ENCODE measurements around the gene C1QTNF9B.

Gene C1QTNF9B

DNA sequence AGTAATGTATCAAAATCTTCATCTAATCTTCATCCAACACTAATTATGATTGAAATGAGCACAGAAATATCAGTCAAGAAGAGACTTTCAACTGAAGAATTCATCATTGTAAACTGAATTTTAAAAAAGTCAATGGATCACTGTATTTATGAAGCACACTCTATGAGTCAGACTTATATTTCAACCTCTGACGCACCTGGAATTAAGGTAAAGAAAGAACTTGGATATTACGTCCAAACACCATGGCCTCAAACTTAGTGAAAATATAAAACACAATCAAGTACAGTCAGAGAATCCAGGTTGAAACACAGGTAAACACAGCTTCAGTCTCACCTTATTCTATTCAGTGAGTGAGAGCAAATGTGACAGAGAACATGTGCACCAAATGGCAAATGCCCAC lies 47.6 kb downstream of the C1QTNF9B start:
- Histone ChIP-seq H3K27me3 (ENCODE audit: control insufficient read depth in 1 of 2, insufficient read depth in 2 of 2, low read length in 2 of 2) (no peaks in the 10 kb centered on the region), H3K9ac (ENCODE audit: low read depth in 1 of 2, low read length in 2 of 2) (no peak overlapping the region), H3K4me3 (ENCODE audit: low read depth in 1 of 2, low read length in 2 of 2) (no peak overlapping the region), H3K36me3 (ENCODE audit: control insufficient read depth in 1 of 2, insufficient read depth in 2 of 2, low read length in 2 of 2) (peaks cover 0 to 3% of the 10 kb centered on the region in 2 donors), H3K9me3 (ENCODE audit: control insufficient read depth in 1 of 2, low read length in 2 of 2) (no peaks in the 10 kb centered on the region), H3K4me1 (ENCODE audit: control insufficient read depth in 1 of 2, insufficient read depth in 2 of 2, low read length in 2 of 2) (no peaks in the 10 kb centered on the region), H3K27ac (ENCODE audit: low read depth, low read length) (no peak overlapping the region)

DNA sequence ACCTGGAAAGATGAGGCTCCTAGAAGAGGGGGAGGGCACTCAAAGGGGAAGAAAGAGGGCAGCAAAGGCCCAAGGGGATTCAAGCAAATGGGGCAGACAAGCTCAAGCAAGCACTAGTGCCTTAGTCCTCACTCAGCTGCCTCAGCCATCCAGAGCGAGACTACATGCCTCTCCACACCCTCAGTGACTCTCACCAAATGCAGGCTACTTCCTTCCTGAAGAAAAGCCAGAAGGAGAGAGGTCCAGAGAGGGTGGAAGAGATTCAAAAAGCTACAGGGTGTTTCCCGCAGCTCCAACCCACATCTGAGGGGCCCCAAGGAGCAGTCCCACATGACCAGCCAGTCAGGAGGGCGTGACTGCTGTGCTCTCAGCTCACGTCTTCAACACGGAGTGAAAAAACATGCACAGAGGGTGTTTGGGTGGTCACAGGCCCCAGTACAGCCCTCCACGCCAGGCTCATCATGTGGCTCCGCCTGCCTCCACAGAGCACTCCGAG lies 48.6 kb downstream of the C1QTNF9B start:
- Histone ChIP-seq H3K27ac (ENCODE audit: low read depth, low read length) (no peak overlapping the region), H3K9me3 (ENCODE audit: control insufficient read depth in 1 of 2, low read length in 2 of 2) (no peaks in the 10 kb centered on the region), H3K9ac (ENCODE audit: low read depth in 1 of 2, low read length in 2 of 2) (no peak overlapping the region), H3K4me3 (ENCODE audit: low read depth in 1 of 2, low read length in 2 of 2) (no peak overlapping the region), H3K4me1 (ENCODE audit: control insufficient read depth in 1 of 2, insufficient read depth in 2 of 2, low read length in 2 of 2) (no peaks in the 10 kb centered on the region), H3K36me3 (ENCODE audit: control insufficient read depth in 1 of 2, insufficient read depth in 2 of 2, low read length in 2 of 2) (peaks cover 0 to 3% of the 10 kb centered on the region in 2 donors), H3K27me3 (ENCODE audit: control insufficient read depth in 1 of 2, insufficient read depth in 2 of 2, low read length in 2 of 2) (no peaks in the 10 kb centered on the region)

DNA sequence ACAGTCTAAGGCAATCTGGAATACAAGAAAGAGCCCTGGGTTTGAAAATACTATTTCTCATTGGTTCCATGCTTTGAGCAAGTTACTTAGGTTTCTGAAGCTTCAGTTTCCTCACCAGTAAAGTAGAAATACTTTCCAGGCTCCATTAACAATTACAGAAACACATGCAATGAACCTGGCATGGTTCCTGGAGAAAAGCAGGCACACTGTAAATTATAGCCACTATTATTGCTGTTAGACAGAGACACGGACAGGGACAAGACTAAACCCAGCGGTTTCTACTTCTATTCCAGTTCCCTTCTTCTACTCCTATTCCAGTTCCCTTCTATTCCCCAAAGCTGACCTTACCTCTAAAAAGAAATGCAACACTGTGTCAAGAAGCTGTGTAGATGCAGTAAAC lies 49.3 kb downstream of the C1QTNF9B start:
- Histone ChIP-seq H3K36me3 (ENCODE audit: control insufficient read depth in 1 of 2, insufficient read depth in 2 of 2, low read length in 2 of 2) (peaks cover 0 to 3% of the 10 kb centered on the region in 2 donors), H3K9me3 (ENCODE audit: control insufficient read depth in 1 of 2, low read length in 2 of 2) (no peaks in the 10 kb centered on the region), H3K4me3 (ENCODE audit: low read depth in 1 of 2, low read length in 2 of 2) (no peak overlapping the region), H3K9ac (ENCODE audit: low read depth in 1 of 2, low read length in 2 of 2) (no peak overlapping the region), H3K27ac (ENCODE audit: low read depth, low read length) (no peak overlapping the region), H3K4me1 (ENCODE audit: control insufficient read depth in 1 of 2, insufficient read depth in 2 of 2, low read length in 2 of 2) (no peaks in the 10 kb centered on the region), H3K27me3 (ENCODE audit: control insufficient read depth in 1 of 2, insufficient read depth in 2 of 2, low read length in 2 of 2) (no peaks in the 10 kb centered on the region)

DNA sequence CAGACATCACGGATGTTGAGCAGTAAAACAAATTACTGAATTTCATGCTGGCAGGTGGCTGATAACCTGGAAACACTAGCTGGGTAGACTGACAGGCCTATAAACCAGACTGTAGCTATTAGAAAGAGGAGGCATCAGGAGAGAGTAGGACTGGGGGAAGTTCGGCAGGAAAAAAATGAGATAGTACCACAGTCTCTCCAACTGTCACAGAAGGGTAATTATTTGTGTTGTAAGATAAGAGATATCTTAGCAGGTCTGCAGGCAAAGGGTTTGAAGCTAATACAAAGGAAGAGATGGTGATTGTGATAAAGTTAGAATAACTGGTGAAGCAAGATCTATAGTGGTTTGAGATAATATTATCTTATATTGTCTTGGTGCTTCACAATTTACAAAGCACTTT lies 49.8 kb downstream of the C1QTNF9B start:
- H3K9ac ChIP-seq (ENCODE audit: low read depth in 1 of 2, low read length in 2 of 2): no peak overlapping the region
- no peak overlapping the region for H3K4me3 ChIP-seq (ENCODE audit: low read depth in 1 of 2, low read length in 2 of 2)
- no peaks in the 10 kb centered on the region for H3K27me3 ChIP-seq (ENCODE audit: control insufficient read depth in 1 of 2, insufficient read depth in 2 of 2, low read length in 2 of 2)
- no peaks in the 10 kb centered on the region for H3K9me3 ChIP-seq (ENCODE audit: control insufficient read depth in 1 of 2, low read length in 2 of 2)
- peaks cover 0 to 3% of the 10 kb centered on the region in 2 donors for H3K36me3 ChIP-seq (ENCODE audit: control insufficient read depth in 1 of 2, insufficient read depth in 2 of 2, low read length in 2 of 2)
- H3K4me1 ChIP-seq (ENCODE audit: control insufficient read depth in 1 of 2, insufficient read depth in 2 of 2, low read length in 2 of 2): no peaks in the 10 kb centered on the region
- no peak overlapping the region for H3K27ac ChIP-seq (ENCODE audit: low read depth, low read length)

DNA sequence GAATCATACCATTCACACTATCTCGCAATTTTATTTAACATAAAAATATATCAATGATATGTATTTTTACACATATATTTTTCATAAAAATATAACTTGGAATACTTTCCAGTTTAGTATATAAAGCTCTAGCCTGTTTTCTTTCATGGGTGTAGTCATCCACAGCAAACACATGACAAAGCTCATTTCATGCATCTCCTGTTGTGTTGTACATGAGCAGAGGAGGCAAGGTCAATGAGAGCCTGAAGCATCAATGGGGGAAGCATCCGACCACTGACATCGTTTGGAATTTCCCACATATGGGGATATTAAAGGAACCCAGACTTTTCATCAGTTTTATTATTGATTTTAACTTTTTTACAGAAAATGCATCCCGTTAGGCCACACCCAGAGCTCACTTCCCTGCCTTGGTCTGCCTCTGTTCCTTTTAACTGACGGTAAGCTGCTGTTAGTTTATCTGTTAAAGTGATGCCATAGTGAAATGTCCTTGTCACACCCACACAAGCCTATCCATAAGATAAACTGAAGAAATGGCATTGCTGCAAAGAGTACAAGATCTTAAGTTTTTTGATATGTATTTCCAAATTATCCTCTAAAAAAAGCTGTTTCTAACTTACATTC lies 52.1 kb downstream of the C1QTNF9B start:
- Histone ChIP-seq H3K9ac (ENCODE audit: low read depth in 1 of 2, low read length in 2 of 2) (no peak overlapping the region), H3K36me3 (ENCODE audit: control insufficient read depth in 1 of 2, insufficient read depth in 2 of 2, low read length in 2 of 2) (peaks cover 0 to 3% of the 10 kb centered on the region in 2 donors), H3K4me3 (ENCODE audit: low read depth in 1 of 2, low read length in 2 of 2) (no peak overlapping the region), H3K4me1 (ENCODE audit: control insufficient read depth in 1 of 2, insufficient read depth in 2 of 2, low read length in 2 of 2) (no peaks in the 10 kb centered on the region), H3K27ac (ENCODE audit: low read depth, low read length) (no peak overlapping the region), H3K9me3 (ENCODE audit: control insufficient read depth in 1 of 2, low read length in 2 of 2) (no peaks in the 10 kb centered on the region), H3K27me3 (ENCODE audit: control insufficient read depth in 1 of 2, insufficient read depth in 2 of 2, low read length in 2 of 2) (no peaks in the 10 kb centered on the region)

DNA sequence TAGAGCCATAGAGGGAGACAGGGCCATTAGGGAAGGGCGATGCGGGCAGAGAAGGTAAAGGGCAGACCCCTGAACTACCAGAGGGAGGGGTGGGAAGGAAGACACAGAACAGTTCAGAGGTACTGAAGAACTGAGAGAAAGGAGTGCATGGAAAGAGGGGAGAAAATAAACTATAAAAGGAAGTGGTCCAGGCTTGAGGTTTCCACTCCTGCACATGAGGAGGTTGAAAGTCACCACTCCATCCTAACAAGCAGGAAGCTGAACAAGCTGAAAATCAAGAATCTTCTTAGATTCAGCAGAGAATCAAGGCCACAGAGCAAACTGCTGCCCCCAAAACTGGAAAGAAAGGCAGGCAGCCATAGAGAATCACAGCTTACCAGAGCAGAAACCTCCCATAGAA lies 53.2 kb downstream of the C1QTNF9B start:
- no peaks in the 10 kb centered on the region for H3K4me1 ChIP-seq (ENCODE audit: control insufficient read depth in 1 of 2, insufficient read depth in 2 of 2, low read length in 2 of 2)
- peaks cover 0 to 3% of the 10 kb centered on the region in 2 donors for H3K36me3 ChIP-seq (ENCODE audit: control insufficient read depth in 1 of 2, insufficient read depth in 2 of 2, low read length in 2 of 2)

DNA sequence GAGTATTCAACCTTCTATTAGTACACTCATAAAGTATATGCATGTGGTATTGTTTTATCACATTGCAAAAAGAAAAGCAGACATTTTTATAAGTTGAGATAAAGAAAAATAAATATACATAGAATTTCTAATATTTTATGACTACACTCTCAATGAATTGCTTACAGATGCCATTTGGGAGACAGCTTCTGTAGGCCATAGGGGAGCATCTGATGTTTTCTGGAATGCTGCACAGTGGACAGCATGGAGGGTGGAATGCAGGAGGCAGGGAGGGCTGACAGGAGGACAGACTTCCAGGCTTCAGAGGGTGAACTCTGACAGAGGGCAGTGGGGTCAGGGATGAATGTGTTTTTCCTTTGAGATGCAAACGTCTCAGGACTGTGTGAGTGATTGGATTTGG lies 53.9 kb downstream of the C1QTNF9B start:
- H3K36me3 ChIP-seq (ENCODE audit: control insufficient read depth in 1 of 2, insufficient read depth in 2 of 2, low read length in 2 of 2): no peaks in the 10 kb centered on the region
- H3K9me3 ChIP-seq (ENCODE audit: control insufficient read depth in 1 of 2, low read length in 2 of 2): no peaks in the 10 kb centered on the region
- no peak overlapping the region for H3K4me3 ChIP-seq (ENCODE audit: low read depth in 1 of 2, low read length in 2 of 2)
- H3K27me3 ChIP-seq (ENCODE audit: control insufficient read depth in 1 of 2, insufficient read depth in 2 of 2, low read length in 2 of 2): no peaks in the 10 kb centered on the region
- no peak overlapping the region for H3K9ac ChIP-seq (ENCODE audit: low read depth in 1 of 2, low read length in 2 of 2)
- H3K27ac ChIP-seq (ENCODE audit: low read depth, low read length): no peak overlapping the region
- H3K4me1 ChIP-seq (ENCODE audit: control insufficient read depth in 1 of 2, insufficient read depth in 2 of 2, low read length in 2 of 2): no peaks in the 10 kb centered on the region

More for the DNA sequence above, 53.2 kb downstream of the C1QTNF9B start:
- Histone ChIP-seq H3K27me3 (ENCODE audit: control insufficient read depth in 1 of 2, insufficient read depth in 2 of 2, low read length in 2 of 2) (no peaks in the 10 kb centered on the region), H3K9me3 (ENCODE audit: control insufficient read depth in 1 of 2, low read length in 2 of 2) (no peaks in the 10 kb centered on the region), H3K27ac (ENCODE audit: low read depth, low read length) (no peak overlapping the region), H3K4me3 (ENCODE audit: low read depth in 1 of 2, low read length in 2 of 2) (no peak overlapping the region), H3K9ac (ENCODE audit: low read depth in 1 of 2, low read length in 2 of 2) (no peak overlapping the region)

DNA sequence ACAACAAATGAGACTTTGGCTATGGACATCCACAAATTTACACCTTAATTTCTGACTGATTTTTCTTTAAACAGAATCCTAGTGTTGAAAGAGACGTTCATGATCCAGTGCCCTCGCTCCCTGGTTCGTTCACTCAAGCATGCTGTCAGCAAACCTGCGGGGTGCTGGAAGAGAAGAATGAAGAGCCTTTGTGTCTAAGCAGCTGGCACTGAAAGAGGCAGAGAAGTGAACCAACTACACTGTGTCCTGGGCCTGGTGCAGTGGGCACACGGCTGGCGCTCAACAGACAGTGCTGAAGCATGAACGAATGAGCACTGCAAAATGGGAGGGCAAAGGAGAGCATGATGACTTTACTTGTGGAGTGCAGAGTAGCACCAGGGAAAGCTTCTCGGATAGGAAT lies 54.9 kb downstream of the C1QTNF9B start:
- H3K4me3 ChIP-seq (ENCODE audit: low read depth in 1 of 2, low read length in 2 of 2): no peak overlapping the region
- H3K27me3 ChIP-seq (ENCODE audit: control insufficient read depth in 1 of 2, insufficient read depth in 2 of 2, low read length in 2 of 2): no peaks in the 10 kb centered on the region
- no peaks in the 10 kb centered on the region for H3K9me3 ChIP-seq (ENCODE audit: control insufficient read depth in 1 of 2, low read length in 2 of 2)
- H3K4me1 ChIP-seq (ENCODE audit: control insufficient read depth in 1 of 2, insufficient read depth in 2 of 2, low read length in 2 of 2): no peaks in the 10 kb centered on the region
- no peak overlapping the region for H3K9ac ChIP-seq (ENCODE audit: low read depth in 1 of 2, low read length in 2 of 2)
- no peak overlapping the region for H3K27ac ChIP-seq (ENCODE audit: low read depth, low read length)
- no peaks in the 10 kb centered on the region for H3K36me3 ChIP-seq (ENCODE audit: control insufficient read depth in 1 of 2, insufficient read depth in 2 of 2, low read length in 2 of 2)
